Caco-2 (cell line): ENCODE data around the gene MGLL. TPM values are rescaled to one million over a fixed set of nuclear protein-coding genes. Genes with fewer than 3 reads are reported as not detected.

Source experiments
- BruUV-seq: library from RNA; stranded (reverse); fragments of 400-500 nt; replicated peaks from 2 replicates; lab custom pipeline; 2021; lab: Mats Ljungman, UMichigan
- CTCF ChIA-PET: fragments of 300-600 bp; sonication (Branson Sonifier 250); formaldehyde crosslinking; loops from one replicate; lab custom pipeline; 2022; ENCODE audit warnings: antibody characterized with exemption; lab: Charles Lee
- POLR2A ChIA-PET: fragments of 300-600 bp; sonication (Branson Sonifier 250); formaldehyde crosslinking; loops from one replicate; lab custom pipeline; 2022; ENCODE audit warnings: antibody characterized with exemption; lab: Charles Lee
- DNase-seq, 2 experiments: peaks; one replicate each; pipeline versions ENCODE4 v3.0.0 to v3.0.0-alpha.2; 2020 to 2022
- H3K27me3 ChIP-seq: replicated peaks from 2 replicates; pipeline ENCODE4 v1.6.0; 2011; ENCODE audit warnings: low read length; ENCODE audit not compliant: control insufficient read depth, insufficient read depth
- H3K36me3 ChIP-seq: 2 replicates; pipeline ENCODE4 v1.5.1; 2011; ENCODE audit warnings: low read length; ENCODE audit not compliant: control insufficient read depth, insufficient read depth
- H3K4me1 ChIP-seq: fragments of 250-450 bp; sonication (Bioruptor Pico); 2 replicates; pipeline ENCODE4 v1.5.1; 2020; ENCODE audit warnings: mild to moderate bottlenecking
- H3K4me3 ChIP-seq: 2 replicates; pipeline ENCODE4 v1.5.1; 2011; ENCODE audit warnings: low read depth, mild to moderate bottlenecking, control low read depth, low read length
- H3K9me3 ChIP-seq: fragments of 250-450 bp; sonication (Bioruptor Pico); 2 replicates; pipeline ENCODE4 v1.5.1; 2020; ENCODE audit warnings: mild to moderate bottlenecking, moderate library complexity
- H3K27ac Mint-ChIP-seq: one replicate; pipeline ENCODE4 v1.8.0; 2022; ENCODE audit warnings: mixed read lengths; ENCODE audit not compliant: unreplicated experiment
- H3K27me3 Mint-ChIP-seq: one replicate; pipeline ENCODE4 v1.8.0; 2022; ENCODE audit warnings: mixed read lengths; ENCODE audit not compliant: insufficient read depth, unreplicated experiment
- H3K36me3 Mint-ChIP-seq: one replicate; pipeline ENCODE4 v1.8.0; 2022; ENCODE audit warnings: mild to moderate bottlenecking, mixed read lengths; ENCODE audit not compliant: insufficient read depth, unreplicated experiment
- H3K4me1 Mint-ChIP-seq: one replicate; pipeline ENCODE4 v1.8.0; 2022; ENCODE audit warnings: low read depth, mixed read lengths; ENCODE audit not compliant: unreplicated experiment
- H3K4me3 Mint-ChIP-seq: one replicate; pipeline ENCODE4 v1.8.0; 2022; ENCODE audit warnings: mild to moderate bottlenecking, moderate library complexity, mixed read lengths; ENCODE audit not compliant: unreplicated experiment
- H3K9me3 Mint-ChIP-seq: one replicate; pipeline ENCODE4 v1.8.0; 2022; ENCODE audit warnings: mixed read lengths; ENCODE audit not compliant: unreplicated experiment
- CTCF ChIP-seq, 2 experiments: fragments of 200-600 bp in 1 of 2; IDR thresholded peaks; 1 replicate in 1 of 2; 2 replicates in 1 of 2; pipeline versions ENCODE4 v1.5.1 to v1.8.0; 2011 to 2022; ENCODE audit warnings: antibody characterized with exemption in 1 of 2, control low read depth in 1 of 2, inconsistent platforms in 1 of 2, low read depth in 1 of 2, low read length in 1 of 2, mild to moderate bottlenecking in 1 of 2, moderate library complexity in 1 of 2; ENCODE audit not compliant: insufficient read depth in 1 of 2, severe bottlenecking in 1 of 2, unreplicated experiment in 1 of 2
- intact Hi-C: fragments of 100-400 bp; cut with micrococcal nuclease; formaldehyde crosslinking; loops from one replicate; pipeline ENCODE4 v1.10.0; 2022; ENCODE audit not compliant: unreplicated experiment
- total RNA-seq: library from RNA; stranded (reverse); gene quantifications from 2 replicates; pipeline ENCODE4 v1.2.3, GENCODE V29; 2022

Gene MGLL
- total RNA-seq, 1 experiment from 2014 or later = 7.8 TPM

GRCh38 chr3:127831723-127832172 is 9.4 kb upstream of the MGLL start:
- POLR2A ChIA-PET = no interaction called here
- peaks cover 11% of the 10 kb centered on the region; the same call in 1 of the 2 replicates for H3K9me3 ChIP-seq
- Mint-ChIP-seq H3K27me3 (no peaks in the 10 kb centered on the region), H3K36me3 (no peaks in the 10 kb centered on the region), H3K4me3 (no peak overlapping the region), H3K9me3 (peaks cover 26% of the 10 kb centered on the region), H3K4me1 (no peaks in the 10 kb centered on the region), H3K27ac (no peak overlapping the region)
- BruUV-seq = no TSS peak
- peak; percentile 66 to 74 for TF ChIP-seq CTCF (IDR thresholded peaks at IDR 0.05; ENCODE audit: insufficient read depth in 1 of 2, low read depth in 1 of 2, low read length in 1 of 2, severe bottlenecking in 1 of 2, unreplicated experiment in 1 of 2)
- H3K27me3 ChIP-seq = no peaks in the 10 kb centered on the region
- no peaks in the 10 kb centered on the region for H3K36me3 ChIP-seq
- peak in 1 of 2 experiments; percentile 52 for DNase-seq
- CTCF ChIA-PET = interaction anchor here (0.6 to 2.5 kb wide), 3 partner anchors 41 to 152 kb away, joined by 3 to 10 read pairs (median 5); no protein-coding TSS in a partner anchor
- intact Hi-C loops = loop anchor here (2.0 kb wide), 1 partner anchor 141 kb away; no protein-coding TSS in a partner anchor
- H3K4me3 ChIP-seq = no peak overlapping the region
- no peaks in the 10 kb centered on the region for H3K4me1 ChIP-seq

GRCh38 chr3:127829537-127829936 is 7.2 kb upstream of the MGLL start:
- Mint-ChIP-seq H3K4me3 (no peak overlapping the region), H3K9me3 (peaks cover 26% of the 10 kb centered on the region), H3K27ac (no peak overlapping the region), H3K4me1 (no peaks in the 10 kb centered on the region), H3K27me3 (no peaks in the 10 kb centered on the region), H3K36me3 (no peaks in the 10 kb centered on the region)
- Histone ChIP-seq H3K4me1 (no peaks in the 10 kb centered on the region), H3K4me3 (no peak overlapping the region), H3K36me3 (no peaks in the 10 kb centered on the region), H3K9me3 (peaks cover 11% of the 10 kb centered on the region; the same call in 1 of the 2 replicates), H3K27me3 (no peaks in the 10 kb centered on the region)
- intact Hi-C loops = no loop called here
- no TSS peak for BruUV-seq
- no peak for DNase-seq
- no peak for TF ChIP-seq CTCF (IDR thresholded peaks at IDR 0.05; ENCODE audit: insufficient read depth in 1 of 2, low read depth in 1 of 2, low read length in 1 of 2, severe bottlenecking in 1 of 2, unreplicated experiment in 1 of 2)
- CTCF ChIA-PET = interaction anchor here (0.7 kb wide), 1 partner anchor 119 kb away, joined by 5 read pairs; no protein-coding TSS in a partner anchor
- POLR2A ChIA-PET = no interaction called here

- Histone ChIP-seq H3K4me3 (no peak overlapping the region), H3K36me3 (no peaks in the 10 kb centered on the region), H3K9me3 (peaks cover 11% of the 10 kb centered on the region; the same call in 1 of the 2 replicates), H3K4me1 (0 out of 2 replicates have a peak, but pooled peaks cover 3% of the 10 kb centered on the region), H3K27me3 (no peaks in the 10 kb centered on the region)
- no peak for DNase-seq
- BruUV-seq = no TSS peak
- H3K27ac Mint-ChIP-seq = no peak overlapping the region
- peaks cover 21% of the 10 kb centered on the region for H3K9me3 Mint-ChIP-seq
- no peak overlapping the region for H3K4me3 Mint-ChIP-seq
- intact Hi-C loops = no loop called here
- POLR2A ChIA-PET = no interaction called here
- H3K36me3 Mint-ChIP-seq = no peaks in the 10 kb centered on the region
- no peak for TF ChIP-seq CTCF (IDR thresholded peaks at IDR 0.05; ENCODE audit: insufficient read depth in 1 of 2, low read depth in 1 of 2, low read length in 1 of 2, severe bottlenecking in 1 of 2, unreplicated experiment in 1 of 2)
- H3K27me3 Mint-ChIP-seq = no peaks in the 10 kb centered on the region
- H3K4me1 Mint-ChIP-seq = peaks cover 6% of the 10 kb centered on the region
- CTCF ChIA-PET = no interaction called here
These were observed 5.5 kb upstream of the MGLL start for GRCh38 chr3:127827808-127828207.
